HepG2 (cell line): Measurements from ENCODE around the gene UBE2H. TPM values are rescaled to one million over a fixed set of nuclear protein-coding genes. Genes with fewer than 3 reads are reported as not detected.
A peak's percentile ranks its signal among the peaks of the same experiment; 100 is the strongest.

Source experiments
- ARHGAP35 ChIP-seq: sonication (generic); formaldehyde crosslinking; IDR thresholded peaks from 2 replicates; pipeline ENCODE4 v1.9.0; 2022; ENCODE audit warnings: mild to moderate bottlenecking, inconsistent platforms, moderate library complexity, missing genetic modification reagents, borderline replicate concordance
- GATAD2A ChIP-seq: IDR thresholded peaks from 2 replicates; pipeline ENCODE4 v1.6.1; 2016
- HMG20A ChIP-seq: IDR thresholded peaks from 2 replicates; pipeline ENCODE4 v1.6.1; 2016; ENCODE audit warnings: borderline replicate concordance
- HOXD1 ChIP-seq: sonication (generic); formaldehyde crosslinking; IDR thresholded peaks from 2 replicates; pipeline ENCODE4 v1.5.0; 2020; ENCODE audit warnings: missing genetic modification reagents
- KAT7 ChIP-seq: IDR thresholded peaks from 2 replicates; pipeline ENCODE4 v1.6.1; 2018; ENCODE audit warnings: borderline replicate concordance, missing compliant biosample characterization
- MBD4 ChIP-seq: IDR thresholded peaks from 2 replicates; pipeline ENCODE4 v1.6.1; 2012; ENCODE audit warnings: low read length, inconsistent platforms, borderline replicate concordance
- MTF2 ChIP-seq: sonication (generic); formaldehyde crosslinking; IDR thresholded peaks from 2 replicates; pipeline ENCODE4 v1.5.0; 2020; ENCODE audit warnings: missing genetic modification reagents, borderline replicate concordance
- NONO ChIP-seq, 2 experiments: fragments of 450-650 bp in 1 of 2; sonication (generic) in 1 of 2; formaldehyde crosslinking in 1 of 2; IDR thresholded peaks in 1 of 2; conservative IDR thresholded peaks in 1 of 2; 2 replicates each; pipeline versions ENCODE4 v1.6.1 to v1.8.0; 2017 to 2022; ENCODE audit warnings: mild to moderate bottlenecking in 1 of 2, missing genetic modification reagents in 1 of 2, moderate library complexity in 1 of 2
- NR2F2 ChIP-seq: IDR thresholded peaks from 2 replicates; pipeline ENCODE4 v1.6.1; 2012; ENCODE audit warnings: low read depth, inconsistent platforms, borderline replicate concordance
- NR3C1 ChIP-seq: sonication (generic); formaldehyde crosslinking; IDR thresholded peaks from 2 replicates; pipeline ENCODE4 v1.4.0; 2020; ENCODE audit warnings: missing genetic modification reagents
- PCBP2 ChIP-seq: fragments of 200-400 bp; formaldehyde crosslinking; optimal IDR thresholded peaks from 2 replicates; pipeline ENCODE3; 2018; ENCODE audit warnings: low read length, low read depth; ENCODE audit not compliant: poor library complexity, severe bottlenecking
- POLR2AphosphoS5 ChIP-seq: IDR thresholded peaks from 2 replicates; pipeline ENCODE4 v1.6.1; 2012; ENCODE audit warnings: low read depth, low read length
- RARG ChIP-seq: sonication (generic); formaldehyde crosslinking; IDR thresholded peaks from 2 replicates; pipeline ENCODE4 v1.4.0; 2020; ENCODE audit warnings: low read depth, mild to moderate bottlenecking, missing genetic modification reagents
- SAP130 ChIP-seq: IDR thresholded peaks from 2 replicates; pipeline ENCODE4 v1.6.1; 2016; ENCODE audit warnings: low read depth
- ZC3H4 ChIP-seq: sonication (generic); formaldehyde crosslinking; IDR thresholded peaks from 2 replicates; pipeline ENCODE4 v1.4.0; 2020; ENCODE audit warnings: missing genetic modification reagents, borderline replicate concordance
- ZMYM2 ChIP-seq: sonication (generic); formaldehyde crosslinking; IDR thresholded peaks from 2 replicates; pipeline ENCODE4 v1.8.0; 2022; ENCODE audit warnings: mild to moderate bottlenecking, missing genetic modification reagents
- ZNF382 ChIP-seq: sonication (generic); formaldehyde crosslinking; IDR thresholded peaks from 2 replicates; pipeline ENCODE4 v1.5.0; 2020; ENCODE audit warnings: missing genetic modification reagents, mild to moderate bottlenecking, borderline replicate concordance
- ZNF616 ChIP-seq: sonication (generic); formaldehyde crosslinking; IDR thresholded peaks from 2 replicates; pipeline ENCODE4 v1.5.0; 2020; ENCODE audit warnings: low read depth, mild to moderate bottlenecking, missing genetic modification reagents
- ZNF761 ChIP-seq: sonication (generic); formaldehyde crosslinking; conservative IDR thresholded peaks from 2 replicates; pipeline ENCODE4 v1.4.0; 2020; ENCODE audit warnings: mild to moderate bottlenecking, missing genetic modification reagents
- ZZZ3 ChIP-seq: sonication (generic); formaldehyde crosslinking; IDR thresholded peaks from 2 replicates; pipeline ENCODE4 v1.4.0; 2020; ENCODE audit warnings: missing genetic modification reagents, mild to moderate bottlenecking, borderline replicate concordance
- polyA plus RNA-seq, 8 experiments: library from polyadenylated mRNA; depleted of rRNA in 3 of 8; stranded (reverse) in 7 of 8; unstranded in 1 of 8; fragments of >200 nt; fragmentation: Illumina TruSeq in 4 of 8; extraction: Trizol in 4 of 8; gene quantifications; 2 replicates each; pipeline versions ENCODE4 v1.2.1 to v1.2.3, GENCODE V29; 2011 to 2016; ENCODE audit warnings: low read depth in 4 of 8, missing spikeins in 1 of 8, mixed read lengths in 1 of 8; ENCODE audit not compliant: insufficient read depth in 1 of 8
- total RNA-seq, 5 experiments: library from RNA; depleted of rRNA; stranded (reverse); fragments of >200 nt; fragmentation: Illumina TruSeq; extraction: Trizol; gene quantifications; 2 replicates each; pipeline ENCODE4 v1.2.3, GENCODE V29; 2016; ENCODE audit warnings: low read depth in 1 of 5
- TF ChIP-seq, protein P1 (sequence below), 2 experiments: sonication (generic) in 1 of 2; formaldehyde crosslinking in 1 of 2; IDR thresholded peaks; 2 replicates each; pipeline versions ENCODE4 v1.6.1 to v1.9.0; 2014 to 2022; ENCODE audit warnings: antibody characterized with exemption in 1 of 2, borderline replicate concordance in 1 of 2, inconsistent platforms in 1 of 2, low read depth in 1 of 2, missing genetic modification reagents in 1 of 2
- TF ChIP-seq, protein P2 (sequence below): sonication (generic); formaldehyde crosslinking; IDR thresholded peaks from 2 replicates; pipeline ENCODE4 v1.4.0; 2020; ENCODE audit warnings: missing genetic modification reagents

Gene UBE2H
- total and polyA plus RNA-seq, 2 of the 13 experiments (the other 11 are each of a cell fraction or from before 2014, with no cell fraction given) = 15.5 to 40.1 TPM

DNA sequence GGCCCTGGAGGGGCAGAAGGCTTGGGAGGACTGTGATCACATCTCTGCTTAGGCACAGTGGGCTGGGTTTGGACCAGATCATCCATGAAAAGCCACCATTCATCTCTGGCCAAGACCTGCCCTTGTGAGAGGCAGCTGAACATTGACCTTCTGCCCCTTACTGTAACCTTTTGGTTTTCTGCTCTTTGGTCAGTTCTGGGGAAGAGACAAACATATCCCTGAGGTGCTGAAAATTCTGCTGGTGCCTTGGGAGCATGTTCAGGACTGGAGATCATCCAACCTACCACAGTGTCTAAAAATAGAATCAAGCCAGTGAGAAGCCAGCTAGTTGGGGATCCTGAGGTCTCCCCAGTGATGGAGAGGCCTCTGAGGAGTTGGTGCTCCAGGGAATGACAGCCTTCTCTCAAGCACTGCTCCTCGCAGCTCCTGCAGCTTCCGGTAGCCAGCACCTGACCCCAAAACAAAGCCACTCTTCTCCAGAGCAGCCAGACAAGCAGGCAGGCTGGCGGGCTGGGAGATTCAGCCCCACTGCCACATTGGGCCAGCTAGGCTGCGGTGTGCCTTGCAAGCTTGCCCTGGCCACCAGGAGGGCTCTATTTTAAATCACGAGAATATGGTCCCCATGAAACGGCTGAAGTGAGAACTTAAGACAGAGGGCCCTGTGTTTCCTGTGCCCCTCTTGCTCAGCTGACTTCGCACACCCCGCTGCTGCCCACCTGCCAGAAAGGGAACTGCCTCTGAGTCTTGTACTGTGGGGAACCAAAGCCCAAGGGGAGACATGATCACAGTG, 37.8 kb upstream of the UBE2H start (continued):
- TF ChIP-seq, protein P1, sequence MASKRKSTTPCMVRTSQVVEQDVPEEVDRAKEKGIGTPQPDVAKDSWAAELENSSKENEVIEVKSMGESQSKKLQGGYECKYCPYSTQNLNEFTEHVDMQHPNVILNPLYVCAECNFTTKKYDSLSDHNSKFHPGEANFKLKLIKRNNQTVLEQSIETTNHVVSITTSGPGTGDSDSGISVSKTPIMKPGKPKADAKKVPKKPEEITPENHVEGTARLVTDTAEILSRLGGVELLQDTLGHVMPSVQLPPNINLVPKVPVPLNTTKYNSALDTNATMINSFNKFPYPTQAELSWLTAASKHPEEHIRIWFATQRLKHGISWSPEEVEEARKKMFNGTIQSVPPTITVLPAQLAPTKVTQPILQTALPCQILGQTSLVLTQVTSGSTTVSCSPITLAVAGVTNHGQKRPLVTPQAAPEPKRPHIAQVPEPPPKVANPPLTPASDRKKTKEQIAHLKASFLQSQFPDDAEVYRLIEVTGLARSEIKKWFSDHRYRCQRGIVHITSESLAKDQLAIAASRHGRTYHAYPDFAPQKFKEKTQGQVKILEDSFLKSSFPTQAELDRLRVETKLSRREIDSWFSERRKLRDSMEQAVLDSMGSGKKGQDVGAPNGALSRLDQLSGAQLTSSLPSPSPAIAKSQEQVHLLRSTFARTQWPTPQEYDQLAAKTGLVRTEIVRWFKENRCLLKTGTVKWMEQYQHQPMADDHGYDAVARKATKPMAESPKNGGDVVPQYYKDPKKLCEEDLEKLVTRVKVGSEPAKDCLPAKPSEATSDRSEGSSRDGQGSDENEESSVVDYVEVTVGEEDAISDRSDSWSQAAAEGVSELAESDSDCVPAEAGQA (IDR thresholded peaks at IDR 0.05; ENCODE audit: low read depth) = no peak
- TF ChIP-seq, protein P1 (CRISPR knock-in tag; IDR thresholded peaks at IDR 0.05; ENCODE audit: borderline replicate concordance) = no peak
- TF ChIP-seq MTF2 (CRISPR knock-in tag) = no peak
- no peak for TF ChIP-seq ZNF761 (CRISPR knock-in tag)
- TF ChIP-seq ZZZ3 (CRISPR knock-in tag) = no peak
- TF ChIP-seq RARG = no peak
- no peak for TF ChIP-seq ZC3H4
- peak; percentile 90 for TF ChIP-seq ZMYM2 (CRISPR knock-in tag)
- TF ChIP-seq ZNF382 (CRISPR knock-in tag) = no peak
- TF ChIP-seq ARHGAP35 = no peak
- no peak for TF ChIP-seq PCBP2
- TF ChIP-seq ZNF616 (CRISPR knock-in tag) = no peak
- TF ChIP-seq HMG20A (CRISPR knock-in tag) = peak; percentile 52; the same call in 1 of the 2 replicates
- no peak for TF ChIP-seq KAT7 (CRISPR knock-in tag)
- TF ChIP-seq MBD4 = no peak
- peak; percentile 50; the same call in 1 of the 2 replicates for TF ChIP-seq SAP130 (CRISPR knock-in tag)
- no peak for TF ChIP-seq HOXD1 (CRISPR knock-in tag)
- TF ChIP-seq, protein P2, sequence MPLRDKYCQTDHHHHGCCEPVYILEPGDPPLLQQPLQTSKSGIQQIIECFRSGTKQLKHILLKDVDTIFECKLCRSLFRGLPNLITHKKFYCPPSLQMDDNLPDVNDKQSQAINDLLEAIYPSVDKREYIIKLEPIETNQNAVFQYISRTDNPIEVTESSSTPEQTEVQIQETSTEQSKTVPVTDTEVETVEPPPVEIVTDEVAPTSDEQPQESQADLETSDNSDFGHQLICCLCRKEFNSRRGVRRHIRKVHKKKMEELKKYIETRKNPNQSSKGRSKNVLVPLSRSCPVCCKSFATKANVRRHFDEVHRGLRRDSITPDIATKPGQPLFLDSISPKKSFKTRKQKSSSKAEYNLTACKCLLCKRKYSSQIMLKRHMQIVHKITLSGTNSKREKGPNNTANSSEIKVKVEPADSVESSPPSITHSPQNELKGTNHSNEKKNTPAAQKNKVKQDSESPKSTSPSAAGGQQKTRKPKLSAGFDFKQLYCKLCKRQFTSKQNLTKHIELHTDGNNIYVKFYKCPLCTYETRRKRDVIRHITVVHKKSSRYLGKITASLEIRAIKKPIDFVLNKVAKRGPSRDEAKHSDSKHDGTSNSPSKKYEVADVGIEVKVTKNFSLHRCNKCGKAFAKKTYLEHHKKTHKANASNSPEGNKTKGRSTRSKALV (CRISPR knock-in tag) = no peak
- peak; percentile 69 for TF ChIP-seq GATAD2A (CRISPR knock-in tag)
- peak; percentile 88 for TF ChIP-seq NR2F2
- TF ChIP-seq NONO (IDR thresholded peaks at IDR 0.05) = no peak
- no peak for TF ChIP-seq NONO (CRISPR knock-in tag; conservative IDR thresholded peaks at IDR 0.05)
- no peak for TF ChIP-seq POLR2AphosphoS5
- no peak for TF ChIP-seq NR3C1 (CRISPR knock-in tag)
